HG02642 (cell line): Measurements from ENCODE around the gene FBXO36.
"Not testable (repeated sequence)": the region's sequence is repeated elsewhere in the genome, so short reads cannot be mapped to it uniquely, and the experiment has no call there.

ENCODE experiments used
- ATAC-seq: cut with Tn5 transposase; IDR thresholded peaks from one replicate; pipeline ENCODE4 v1.9.1; 2021; ENCODE audit warnings: mild to moderate bottlenecking; ENCODE audit not compliant: unreplicated experiment, poor library complexity

The FBXO36 gene

GRCh38 chr2:229922449-229923386 lies at the start of gene FBXO36:
Gene FBXO36, plus strand, starts transcription at chr2:229922503. Its CDS starts 11 bp downstream, at chr2:229922514.
- ATAC-seq: peak; percentile 74

GRCh38 chr2:229873123-229873581 lies 49.2 kb upstream of the FBXO36 start:
- peak; percentile 74 for ATAC-seq

GRCh38 chr2:229874647-229875046 lies 47.7 kb upstream of the FBXO36 start:
- ATAC-seq: no peak

GRCh38 chr2:229875549-229875948 lies 46.8 kb upstream of the FBXO36 start:
- ATAC-seq: no peak

- no peak for ATAC-seq
These were observed 42.9 kb upstream of the FBXO36 start for GRCh38 chr2:229879191-229879950.

GRCh38 chr2:229880892-229881586 lies 41.3 kb upstream of the FBXO36 start:
- ATAC-seq: no peak

GRCh38 chr2:229882583-229882982 lies 39.7 kb upstream of the FBXO36 start:
- ATAC-seq: no peak

GRCh38 chr2:229884775-229885699 lies 37.3 kb upstream of the FBXO36 start:
- peak; percentile 84 for ATAC-seq

- no peak for ATAC-seq
These were observed 34.9 kb upstream of the FBXO36 start for GRCh38 chr2:229887441-229887840.

- ATAC-seq: no peak
These were observed 34.3 kb upstream of the FBXO36 start for GRCh38 chr2:229888031-229888430.

- no peak for ATAC-seq
These were observed 33.3 kb upstream of the FBXO36 start for GRCh38 chr2:229889023-229889422.

GRCh38 chr2:229896857-229897256 lies 25.4 kb upstream of the FBXO36 start:
- ATAC-seq: no peak

- ATAC-seq: no peak
These were observed 22.7 kb upstream of the FBXO36 start for GRCh38 chr2:229899604-229900003.

GRCh38 chr2:229900012-229900411 lies 22.3 kb upstream of the FBXO36 start:
- ATAC-seq: no peak

- ATAC-seq: not testable (repeated sequence)
These were observed 21.8 kb upstream of the FBXO36 start for GRCh38 chr2:229900514-229900913.

GRCh38 chr2:229901819-229902218 lies 20.5 kb upstream of the FBXO36 start:
- ATAC-seq: no peak

GRCh38 chr2:229903037-229903436 lies 19.3 kb upstream of the FBXO36 start:
- ATAC-seq: no peak

GRCh38 chr2:229905601-229906000 lies 16.7 kb upstream of the FBXO36 start:
- ATAC-seq: no peak

GRCh38 chr2:229909090-229909489 lies 13.2 kb upstream of the FBXO36 start:
- ATAC-seq: no peak
